ENCODE results near the gene SPEM1. TPM values are rescaled to one million over a fixed set of nuclear protein-coding genes. Genes with fewer than 3 reads are reported as not detected.

The SPEM1 gene
- total and polyA plus RNA-seq, 2 of the 13 experiments (the other 11 are each of a cell fraction or from before 2014, with no cell fraction given) = not detected

DNA sequence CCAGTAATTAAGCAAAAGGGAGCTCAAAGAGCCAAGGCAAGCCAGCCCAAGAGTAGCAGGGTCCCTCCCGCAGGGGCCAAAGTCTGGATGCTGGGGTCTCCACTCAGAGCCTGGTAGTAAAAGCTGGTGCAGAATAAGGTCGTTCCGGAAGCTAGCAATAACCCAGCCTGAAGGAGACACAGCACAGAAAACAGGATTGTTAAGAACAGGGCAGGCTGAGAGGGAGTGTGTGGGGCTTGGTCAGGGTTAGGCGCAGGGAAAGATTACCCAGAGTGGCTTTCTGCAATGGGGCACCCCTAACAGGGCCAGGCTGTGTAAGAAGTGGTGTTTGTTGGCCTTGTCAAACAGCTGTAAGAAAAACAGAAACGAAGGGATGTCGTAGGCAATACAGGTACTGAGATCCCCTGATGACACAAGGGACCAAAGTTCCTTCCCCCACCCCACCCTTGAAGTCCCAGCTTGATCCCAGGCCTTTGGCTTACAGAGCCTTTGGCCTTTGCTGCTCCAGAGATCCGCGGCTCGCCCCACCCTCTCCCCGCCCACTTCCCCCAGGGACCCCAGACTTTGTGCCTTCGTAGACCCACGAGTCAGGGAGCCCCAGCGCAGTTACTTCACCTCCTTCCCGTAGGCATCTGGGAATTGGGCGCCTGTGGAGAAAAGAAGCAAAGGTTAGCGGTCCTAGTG lies 16.9 kb upstream of the SPEM1 start (continued):
- TF ChIP-seq, protein P1, sequence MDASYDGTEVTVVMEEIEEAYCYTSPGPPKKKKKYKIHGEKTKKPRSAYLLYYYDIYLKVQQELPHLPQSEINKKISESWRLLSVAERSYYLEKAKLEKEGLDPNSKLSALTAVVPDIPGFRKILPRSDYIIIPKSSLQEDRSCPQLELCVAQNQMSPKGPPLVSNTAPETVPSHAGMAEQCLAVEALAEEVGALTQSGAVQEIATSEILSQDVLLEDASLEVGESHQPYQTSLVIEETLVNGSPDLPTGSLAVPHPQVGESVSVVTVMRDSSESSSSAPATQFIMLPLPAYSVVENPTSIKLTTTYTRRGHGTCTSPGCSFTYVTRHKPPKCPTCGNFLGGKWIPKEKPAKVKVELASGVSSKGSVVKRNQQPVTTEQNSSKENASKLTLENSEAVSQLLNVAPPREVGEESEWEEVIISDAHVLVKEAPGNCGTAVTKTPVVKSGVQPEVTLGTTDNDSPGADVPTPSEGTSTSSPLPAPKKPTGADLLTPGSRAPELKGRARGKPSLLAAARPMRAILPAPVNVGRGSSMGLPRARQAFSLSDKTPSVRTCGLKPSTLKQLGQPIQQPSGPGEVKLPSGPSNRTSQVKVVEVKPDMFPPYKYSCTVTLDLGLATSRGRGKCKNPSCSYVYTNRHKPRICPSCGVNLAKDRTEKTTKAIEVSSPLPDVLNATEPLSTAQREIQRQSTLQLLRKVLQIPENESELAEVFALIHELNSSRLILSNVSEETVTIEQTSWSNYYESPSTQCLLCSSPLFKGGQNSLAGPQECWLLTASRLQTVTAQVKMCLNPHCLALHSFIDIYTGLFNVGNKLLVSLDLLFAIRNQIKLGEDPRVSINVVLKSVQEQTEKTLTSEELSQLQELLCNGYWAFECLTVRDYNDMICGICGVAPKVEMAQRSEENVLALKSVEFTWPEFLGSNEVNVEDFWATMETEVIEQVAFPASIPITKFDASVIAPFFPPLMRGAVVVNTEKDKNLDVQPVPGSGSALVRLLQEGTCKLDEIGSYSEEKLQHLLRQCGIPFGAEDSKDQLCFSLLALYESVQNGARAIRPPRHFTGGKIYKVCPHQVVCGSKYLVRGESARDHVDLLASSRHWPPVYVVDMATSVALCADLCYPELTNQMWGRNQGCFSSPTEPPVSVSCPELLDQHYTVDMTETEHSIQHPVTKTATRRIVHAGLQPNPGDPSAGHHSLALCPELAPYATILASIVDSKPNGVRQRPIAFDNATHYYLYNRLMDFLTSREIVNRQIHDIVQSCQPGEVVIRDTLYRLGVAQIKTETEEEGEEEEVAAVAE (CRISPR knock-in tag; IDR thresholded peaks at IDR 0.05; ENCODE audit: borderline replicate concordance) = no peak
- TF ChIP-seq SCMH1 (CRISPR knock-in tag; IDR thresholded peaks at IDR 0.05; ENCODE audit: borderline replicate concordance) (no peak), BRCA1 (CRISPR knock-in tag; IDR thresholded peaks at IDR 0.05) (no peak; the same call in 1 of the 2 replicates), FOXP1 (IDR thresholded peaks at IDR 0.05) (no peak), FOXP1 (CRISPR knock-in tag; IDR thresholded peaks at IDR 0.05) (peak; percentile 38; the same call in 1 of the 2 replicates), ZNF121 (CRISPR knock-in tag; IDR thresholded peaks at IDR 0.05) (no peak; the same call in 1 of the 2 replicates), BHLHE40 (IDR thresholded peaks at IDR 0.05; ENCODE audit: low read length) (no peak), EZH2 (conservative IDR thresholded peaks at IDR 0.05; ENCODE audit: low read depth, low read length) (no peak), SAFB2 (CRISPR knock-in tag; IDR thresholded peaks at IDR 0.05; ENCODE audit: borderline replicate concordance, low read depth) (no peak), HOXD1 (CRISPR knock-in tag; IDR thresholded peaks at IDR 0.05) (no peak), AGO1 (IDR thresholded peaks at IDR 0.05; ENCODE audit: low read depth, low read length, poor library complexity, severe bottlenecking) (no peak), ISL2 (CRISPR knock-in tag; IDR thresholded peaks at IDR 0.05) (no peak), TOPORS (CRISPR knock-in tag; IDR thresholded peaks at IDR 0.05) (0 out of 2 replicates have a peak, but pooled peaks have one; percentile 32), SNAI1 (CRISPR knock-in tag; IDR thresholded peaks at IDR 0.05; ENCODE audit: borderline replicate concordance) (no peak), ZFP82 (CRISPR knock-in tag; IDR thresholded peaks at IDR 0.05; ENCODE audit: borderline replicate concordance) (no peak), SOX5 (CRISPR knock-in tag; IDR thresholded peaks at IDR 0.05; ENCODE audit: borderline replicate concordance) (no peak), ZNF24 (IDR thresholded peaks at IDR 0.05) (no peak)
- TF ChIP-seq, protein P2, sequence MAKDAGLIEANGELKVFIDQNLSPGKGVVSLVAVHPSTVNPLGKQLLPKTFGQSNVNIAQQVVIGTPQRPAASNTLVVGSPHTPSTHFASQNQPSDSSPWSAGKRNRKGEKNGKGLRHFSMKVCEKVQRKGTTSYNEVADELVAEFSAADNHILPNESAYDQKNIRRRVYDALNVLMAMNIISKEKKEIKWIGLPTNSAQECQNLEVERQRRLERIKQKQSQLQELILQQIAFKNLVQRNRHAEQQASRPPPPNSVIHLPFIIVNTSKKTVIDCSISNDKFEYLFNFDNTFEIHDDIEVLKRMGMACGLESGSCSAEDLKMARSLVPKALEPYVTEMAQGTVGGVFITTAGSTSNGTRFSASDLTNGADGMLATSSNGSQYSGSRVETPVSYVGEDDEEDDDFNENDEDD (CRISPR knock-in tag; IDR thresholded peaks at IDR 0.05; ENCODE audit: borderline replicate concordance) = no peak
- TF ChIP-seq, protein P3, sequence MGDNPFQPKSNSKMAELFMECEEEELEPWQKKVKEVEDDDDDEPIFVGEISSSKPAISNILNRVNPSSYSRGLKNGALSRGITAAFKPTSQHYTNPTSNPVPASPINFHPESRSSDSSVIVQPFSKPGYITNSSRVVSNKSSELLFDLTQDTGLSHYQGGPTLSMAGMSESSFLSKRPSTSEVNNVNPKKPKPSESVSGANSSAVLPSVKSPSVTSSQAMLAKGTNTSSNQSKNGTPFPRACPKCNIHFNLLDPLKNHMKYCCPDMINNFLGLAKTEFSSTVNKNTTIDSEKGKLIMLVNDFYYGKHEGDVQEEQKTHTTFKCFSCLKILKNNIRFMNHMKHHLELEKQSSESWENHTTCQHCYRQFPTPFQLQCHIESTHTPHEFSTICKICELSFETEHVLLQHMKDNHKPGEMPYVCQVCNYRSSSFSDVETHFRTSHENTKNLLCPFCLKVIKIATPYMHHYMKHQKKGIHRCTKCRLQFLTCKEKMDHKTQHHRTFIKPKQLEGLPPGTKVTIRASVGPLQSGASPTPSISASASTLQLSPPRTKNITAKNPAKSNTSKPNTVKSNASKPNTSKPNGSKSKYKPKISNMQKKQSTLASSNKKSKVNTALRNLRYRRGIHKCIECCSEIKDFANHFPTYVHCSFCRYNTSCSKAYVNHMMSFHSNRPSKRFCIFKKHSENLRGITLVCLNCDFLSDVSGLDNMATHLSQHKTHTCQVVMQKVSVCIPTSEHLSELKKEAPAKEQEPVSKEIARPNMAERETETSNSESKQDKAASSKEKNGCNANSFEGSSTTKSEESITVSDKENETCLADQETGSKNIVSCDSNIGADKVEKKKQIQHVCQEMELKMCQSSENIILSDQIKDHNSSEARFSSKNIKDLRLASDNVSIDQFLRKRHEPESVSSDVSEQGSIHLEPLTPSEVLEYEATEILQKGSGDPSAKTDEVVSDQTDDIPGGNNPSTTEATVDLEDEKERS (CRISPR knock-in tag; IDR thresholded peaks at IDR 0.05) = no peak
- TF ChIP-seq, protein P4, sequence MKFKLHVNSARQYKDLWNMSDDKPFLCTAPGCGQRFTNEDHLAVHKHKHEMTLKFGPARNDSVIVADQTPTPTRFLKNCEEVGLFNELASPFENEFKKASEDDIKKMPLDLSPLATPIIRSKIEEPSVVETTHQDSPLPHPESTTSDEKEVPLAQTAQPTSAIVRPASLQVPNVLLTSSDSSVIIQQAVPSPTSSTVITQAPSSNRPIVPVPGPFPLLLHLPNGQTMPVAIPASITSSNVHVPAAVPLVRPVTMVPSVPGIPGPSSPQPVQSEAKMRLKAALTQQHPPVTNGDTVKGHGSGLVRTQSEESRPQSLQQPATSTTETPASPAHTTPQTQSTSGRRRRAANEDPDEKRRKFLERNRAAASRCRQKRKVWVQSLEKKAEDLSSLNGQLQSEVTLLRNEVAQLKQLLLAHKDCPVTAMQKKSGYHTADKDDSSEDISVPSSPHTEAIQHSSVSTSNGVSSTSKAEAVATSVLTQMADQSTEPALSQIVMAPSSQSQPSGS (CRISPR knock-in tag; IDR thresholded peaks at IDR 0.05) = peak; percentile 54; the same call in 1 of the 2 replicates
